NCI-H345 (cell line): ENCODE data around the gene SDHB.
A peak's percentile ranks its signal among the peaks of the same experiment; 100 is the strongest.

Experiments used
- DNase-seq: peaks from one replicate; lab custom pipeline; 2025; lab: John Stamatoyannopoulos, UW

Gene SDHB

GRCh38 chr1:17045634-17046333 is 8.0 kb downstream of the SDHB start:
- peak; percentile 21 for DNase-seq

GRCh38 chr1:17045150-17045549 is 8.7 kb downstream of the SDHB start:
- no peak for DNase-seq

GRCh38 chr1:17043676-17044075 is 10.2 kb downstream of the SDHB start:
- no peak for DNase-seq

- no peak for DNase-seq
Measured at GRCh38 chr1:17040135-17040534, 13.7 kb downstream of the SDHB start.

GRCh38 chr1:17039522-17039921 is 14.3 kb downstream of the SDHB start:
- no peak for DNase-seq

- no peak for DNase-seq
Measured at GRCh38 chr1:17033481-17033880, 20.4 kb downstream of the SDHB start.

GRCh38 chr1:17032741-17033140 is 21.1 kb downstream of the SDHB start:
- no peak for DNase-seq

GRCh38 chr1:17031436-17031835 is 22.4 kb downstream of the SDHB start:
- DNase-seq = no peak

- no peak for DNase-seq
Measured at GRCh38 chr1:17030206-17030605, 23.6 kb downstream of the SDHB start.

GRCh38 chr1:17028662-17029188 is 25.1 kb downstream of the SDHB start:
- no peak for DNase-seq

- no peak for DNase-seq
Measured at GRCh38 chr1:17027900-17028299, 25.9 kb downstream of the SDHB start.

- DNase-seq = no peak
Measured at GRCh38 chr1:17027403-17027802, 26.4 kb downstream of the SDHB start.

- no peak for DNase-seq
Measured at GRCh38 chr1:17024721-17025120, 29.1 kb downstream of the SDHB start.

GRCh38 chr1:17023573-17023972 is 30.3 kb downstream of the SDHB start:
- no peak for DNase-seq

- no peak for DNase-seq
Measured at GRCh38 chr1:17023102-17023501, 30.7 kb downstream of the SDHB start.

- no peak for DNase-seq
Measured at GRCh38 chr1:17021896-17022295, 31.9 kb downstream of the SDHB start.

GRCh38 chr1:17020502-17020901 is 33.3 kb downstream of the SDHB start:
- no peak for DNase-seq

GRCh38 chr1:17018849-17019248 is 35.0 kb downstream of the SDHB start:
- DNase-seq = no peak

GRCh38 chr1:17017435-17017834 is 36.4 kb downstream of the SDHB start:
- no peak for DNase-seq

GRCh38 chr1:17016317-17016661 is 37.5 kb downstream of the SDHB start:
- no peak for DNase-seq

- no peak for DNase-seq
Measured at GRCh38 chr1:17014671-17015567, 38.9 kb downstream of the SDHB start.

GRCh38 chr1:17013491-17014320 is 40.1 kb downstream of the SDHB start:
- no peak for DNase-seq
